CD14-positive monocyte (primary cell): ENCODE data around the gene HMGCS2. TPM values are rescaled to one million over a fixed set of nuclear protein-coding genes. Genes with fewer than 3 reads are reported as not detected.

Experiments used
- DNase-seq, 3 donors: peaks; one replicate each; pipeline ENCODE4 v3.0.0-alpha.2; 2011 to 2022
- H2AFZ ChIP-seq: 2 replicates; pipeline ENCODE4 v1.6.0; 2012; ENCODE audit warnings: mild to moderate bottlenecking, low read depth, low read length, inconsistent platforms; ENCODE audit not compliant: insufficient read depth, poor library complexity, severe bottlenecking
- H3K27ac ChIP-seq, 2 donors: 1 replicate in 1 of 2; 2 replicates in 1 of 2; pipeline ENCODE4 v1.5.1; 2012 to 2013; ENCODE audit warnings: low read length in 2 of 2, control low read depth in 1 of 2, inconsistent platforms in 1 of 2, low read depth in 1 of 2, mild to moderate bottlenecking in 1 of 2
- H3K27me3 ChIP-seq, 2 donors: one replicate each; pipeline versions ENCODE4 v1.6.0 to v1.6.1; 2011 to 2013; ENCODE audit warnings: low read length in 2 of 2; ENCODE audit not compliant: control insufficient read depth in 2 of 2, insufficient read depth in 2 of 2
- H3K36me3 ChIP-seq, 2 donors: replicated peaks in 1 of 2; 1 replicate in 1 of 2; 2 replicates in 1 of 2; pipeline versions ENCODE4 v1.5.1 to v1.6.1; 2012 to 2013; ENCODE audit warnings: low read length in 2 of 2, control low read depth in 1 of 2, inconsistent platforms in 1 of 2, mild to moderate bottlenecking in 1 of 2; ENCODE audit not compliant: insufficient read depth in 2 of 2, control insufficient read depth in 1 of 2
- H3K4me1 ChIP-seq, 2 donors: 1 replicate in 1 of 2; 2 replicates in 1 of 2; pipeline versions ENCODE4 v1.5.1 to v1.6.1; 2012 to 2013; ENCODE audit warnings: low read length in 2 of 2, control low read depth in 1 of 2, inconsistent platforms in 1 of 2, mild to moderate bottlenecking in 1 of 2, moderate library complexity in 1 of 2; ENCODE audit not compliant: insufficient read depth in 2 of 2, control insufficient read depth in 1 of 2
- H3K4me2 ChIP-seq: replicated peaks from 2 replicates; pipeline ENCODE3; 2012; ENCODE audit warnings: low read length, moderate library complexity, mild to moderate bottlenecking; ENCODE audit not compliant: poor library complexity, severe bottlenecking; ENCODE audit errors: extremely low read depth
- H3K4me3 ChIP-seq, 3 experiments: fragments of 200-600 bp in 1 of 3; sonication (generic) in 1 of 3; replicated peaks in 1 of 3; 1 replicate in 2 of 3; 2 replicates in 1 of 3; pipeline ENCODE4 v1.5.1; 2011 to 2013; ENCODE audit warnings: low read length in 3 of 3, mild to moderate bottlenecking in 3 of 3, control low read depth in 2 of 3, low read depth in 2 of 3, inconsistent platforms in 1 of 3, moderate library complexity in 1 of 3
- H3K79me2 ChIP-seq: 2 replicates; pipeline ENCODE4 v1.6.0; 2012; ENCODE audit warnings: mild to moderate bottlenecking, control low read depth, inconsistent platforms, low read length, moderate library complexity; ENCODE audit not compliant: insufficient read depth
- H3K9ac ChIP-seq: 2 replicates; pipeline ENCODE4 v1.6.0; 2017; ENCODE audit warnings: low read length, mild to moderate bottlenecking; ENCODE audit not compliant: insufficient read depth, poor library complexity, severe bottlenecking
- H3K9me3 ChIP-seq, 2 donors: replicated peaks in 1 of 2; 1 replicate in 1 of 2; 2 replicates in 1 of 2; pipeline versions ENCODE4 v1.5.1 to v1.6.1; 2012 to 2013; ENCODE audit warnings: low read length in 2 of 2, control low read depth in 1 of 2; ENCODE audit not compliant: control insufficient read depth in 1 of 2, insufficient read depth in 1 of 2
- H4K20me1 ChIP-seq: 2 replicates; pipeline ENCODE4 v1.6.0; 2012; ENCODE audit warnings: mild to moderate bottlenecking, low read length, control low read depth, moderate library complexity; ENCODE audit not compliant: insufficient read depth
- H3K27ac Mint-ChIP-seq, 7 donors: one replicate each; pipeline ENCODE4 v1.8.0; 2020; ENCODE audit warnings: mild to moderate bottlenecking in 7 of 7, mixed read lengths in 7 of 7, moderate library complexity in 6 of 7, inconsistent platforms in 2 of 7
- H3K27me3 Mint-ChIP-seq, 3 donors: one replicate each; pipeline ENCODE4 v1.8.0; 2021 to 2022; ENCODE audit warnings: low read depth in 3 of 3, mild to moderate bottlenecking in 3 of 3, mixed read lengths in 3 of 3, moderate library complexity in 3 of 3, inconsistent platforms in 1 of 3
- H3K36me3 Mint-ChIP-seq, 2 donors: one replicate each; pipeline ENCODE4 v1.8.0; 2020; ENCODE audit warnings: mixed read lengths in 2 of 2, inconsistent platforms in 1 of 2, mild to moderate bottlenecking in 1 of 2
- H3K4me1 Mint-ChIP-seq: one replicate; pipeline ENCODE4 v1.8.0; 2020; ENCODE audit warnings: mild to moderate bottlenecking, mixed read lengths
- H3K4me3 Mint-ChIP-seq, 2 donors: one replicate each; pipeline ENCODE4 v1.8.0; 2020; ENCODE audit warnings: mild to moderate bottlenecking in 2 of 2, mixed read lengths in 2 of 2, moderate library complexity in 1 of 2
- H3K9me3 Mint-ChIP-seq, 7 donors: one replicate each; pipeline ENCODE4 v1.8.0; 2020 to 2022; ENCODE audit warnings: mixed read lengths in 7 of 7, mild to moderate bottlenecking in 6 of 7, moderate library complexity in 6 of 7, inconsistent platforms in 2 of 7
- WGBS: methylation state at CpG from one replicate; pipeline ENCODE4 v1.1.5; 2013; ENCODE audit warnings: missing lambda C conversion rate; ENCODE audit not compliant: insufficient coverage; 5-methylcytosine and 5-hydroxymethylcytosine counted together
- intact Hi-C, 2 donors: fragments of 100-400 bp; cut with micrococcal nuclease; formaldehyde crosslinking; loops; one replicate each; pipeline versions ENCODE4 v1.15.0 to v1.15.1; 2023
- polyA plus RNA-seq, 3 donors: library from polyadenylated mRNA; depleted of rRNA in 1 of 3; unstranded in 2 of 3; stranded (reverse) in 1 of 3; fragments of 300-500 nt in 2 of 3; fragments of >200 nt in 1 of 3; fragmentation: Illumina TruSeq in 2 of 3; gene quantifications; 1 replicate in 2 of 3; 2 replicates in 1 of 3; pipeline ENCODE4 v1.2.3, GENCODE V29; 2012 to 2021
- TF ChIP-seq, protein P1 (sequence below): fragments of 200-600 bp; IDR thresholded peaks from one replicate; pipeline ENCODE4 v1.8.0; 2022; ENCODE audit warnings: antibody characterized with exemption, mild to moderate bottlenecking

HMGCS2 gene
- polyA plus RNA-seq, 3 donors = not detected

DNA sequence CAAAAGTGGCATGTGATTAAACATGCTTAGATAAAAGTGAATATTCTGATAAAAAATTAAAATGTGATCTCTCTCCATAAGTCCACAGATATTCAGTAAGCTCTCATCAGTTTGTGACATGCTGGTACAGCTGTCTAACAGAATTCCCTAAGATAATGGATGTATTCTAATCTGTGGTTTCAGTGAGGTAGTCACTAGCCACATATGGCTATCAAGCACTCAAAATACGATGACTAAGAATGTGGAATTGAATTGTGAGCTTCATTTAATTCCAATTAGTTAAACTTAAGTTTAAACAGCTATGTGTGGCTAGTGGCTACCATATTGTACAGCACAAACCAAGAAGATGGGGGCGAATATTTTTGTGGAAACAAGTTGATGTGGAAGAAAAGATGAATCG is 46.7 kb upstream of the HMGCS2 start:
- Mint-ChIP-seq H3K27me3 (peaks cover 3% of the 10 kb centered on the region in 3 donors), H3K36me3 (no peaks in the 10 kb centered on the region), H3K4me3 (no peak overlapping the region), H3K4me1 (no peaks in the 10 kb centered on the region), H3K27ac (no peak overlapping the region), H3K9me3 (peaks cover 0 to 1% (median 0%) of the 10 kb centered on the region in 7 donors)
- no peaks in the 10 kb centered on the region for H3K79me2 ChIP-seq
- no peak overlapping the region for H3K9ac ChIP-seq
- no peak for DNase-seq
- WGBS = 100% methylated on average over 2 of the region's 3 CpGs
- H3K27ac ChIP-seq = no peak overlapping the region
- H3K4me2 ChIP-seq = no peak overlapping the region
- H3K27me3 ChIP-seq = no peaks in the 10 kb centered on the region
- H3K9me3 ChIP-seq = no peaks in the 10 kb centered on the region
- TF ChIP-seq, protein P1, sequence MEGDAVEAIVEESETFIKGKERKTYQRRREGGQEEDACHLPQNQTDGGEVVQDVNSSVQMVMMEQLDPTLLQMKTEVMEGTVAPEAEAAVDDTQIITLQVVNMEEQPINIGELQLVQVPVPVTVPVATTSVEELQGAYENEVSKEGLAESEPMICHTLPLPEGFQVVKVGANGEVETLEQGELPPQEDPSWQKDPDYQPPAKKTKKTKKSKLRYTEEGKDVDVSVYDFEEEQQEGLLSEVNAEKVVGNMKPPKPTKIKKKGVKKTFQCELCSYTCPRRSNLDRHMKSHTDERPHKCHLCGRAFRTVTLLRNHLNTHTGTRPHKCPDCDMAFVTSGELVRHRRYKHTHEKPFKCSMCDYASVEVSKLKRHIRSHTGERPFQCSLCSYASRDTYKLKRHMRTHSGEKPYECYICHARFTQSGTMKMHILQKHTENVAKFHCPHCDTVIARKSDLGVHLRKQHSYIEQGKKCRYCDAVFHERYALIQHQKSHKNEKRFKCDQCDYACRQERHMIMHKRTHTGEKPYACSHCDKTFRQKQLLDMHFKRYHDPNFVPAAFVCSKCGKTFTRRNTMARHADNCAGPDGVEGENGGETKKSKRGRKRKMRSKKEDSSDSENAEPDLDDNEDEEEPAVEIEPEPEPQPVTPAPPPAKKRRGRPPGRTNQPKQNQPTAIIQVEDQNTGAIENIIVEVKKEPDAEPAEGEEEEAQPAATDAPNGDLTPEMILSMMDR = no peak
- no peaks in the 10 kb centered on the region for H3K4me1 ChIP-seq
- H3K36me3 ChIP-seq = no peaks in the 10 kb centered on the region
- H3K4me3 ChIP-seq = no peak overlapping the region
- intact Hi-C loops = no loop called here
- H4K20me1 ChIP-seq = no peaks in the 10 kb centered on the region
- no peak overlapping the region for H2AFZ ChIP-seq

GRCh38 chr1:119814288-119814687 is 45.6 kb upstream of the HMGCS2 start:
- no peaks in the 10 kb centered on the region for H4K20me1 ChIP-seq
- no peaks in the 10 kb centered on the region for H3K79me2 ChIP-seq
- H3K4me3 Mint-ChIP-seq = no peak overlapping the region
- H3K27ac Mint-ChIP-seq = no peak overlapping the region
- H3K9ac ChIP-seq = no peak overlapping the region
- H3K27ac ChIP-seq = no peak overlapping the region
- no peaks in the 10 kb centered on the region for H3K4me1 ChIP-seq
- no peaks in the 10 kb centered on the region for H3K9me3 Mint-ChIP-seq
- no peaks in the 10 kb centered on the region for H3K27me3 ChIP-seq
- H3K27me3 Mint-ChIP-seq = peaks cover 2 to 3% (median 3%) of the 10 kb centered on the region in 3 donors
- intact Hi-C loops = no loop called here
- 100% methylated on average over 1 of the region's 1 CpG for WGBS
- TF ChIP-seq, protein P1 = no peak
- no peak overlapping the region for H2AFZ ChIP-seq
- no peaks in the 10 kb centered on the region for H3K36me3 Mint-ChIP-seq
- no peaks in the 10 kb centered on the region for H3K9me3 ChIP-seq
- no peak overlapping the region for H3K4me3 ChIP-seq
- no peaks in the 10 kb centered on the region for H3K36me3 ChIP-seq
- no peaks in the 10 kb centered on the region for H3K4me1 Mint-ChIP-seq
- DNase-seq = no peak
- no peak overlapping the region for H3K4me2 ChIP-seq
